Mesendoderm (in vitro differentiated cells): ENCODE measurements around the gene CC2D2A.
A peak's percentile ranks its signal among the peaks of the same experiment; 100 is the strongest.

Experiments
- DNase-seq: peaks from one replicate; pipeline ENCODE4 v3.0.0; 2013
- H2AK5ac ChIP-seq: 2 replicates; pipeline ENCODE4 v1.6.1; 2013; ENCODE audit warnings: low read length, inconsistent platforms
- H2BK120ac ChIP-seq: 2 replicates; pipeline ENCODE4 v1.6.1; 2013; ENCODE audit warnings: low read depth, mild to moderate bottlenecking, low read length, moderate library complexity, mixed read lengths
- H2BK15ac ChIP-seq: replicated peaks from 2 replicates; pipeline ENCODE4 v1.6.1; 2013; ENCODE audit warnings: low read depth, mild to moderate bottlenecking, moderate library complexity
- H2BK5ac ChIP-seq: 2 replicates; pipeline ENCODE4 v1.6.1; 2013; ENCODE audit warnings: low read length, inconsistent platforms
- H3K18ac ChIP-seq: 2 replicates; pipeline ENCODE4 v1.6.1; 2013; ENCODE audit warnings: mild to moderate bottlenecking, low read length, mixed read lengths
- H3K23ac ChIP-seq: one replicate; pipeline ENCODE4 v1.6.1; 2013; ENCODE audit warnings: low read length
- H3K27ac ChIP-seq: 2 replicates; pipeline ENCODE4 v1.5.1; 2013; ENCODE audit warnings: low read depth, mild to moderate bottlenecking, inconsistent platforms, low read length, moderate library complexity
- H3K27me3 ChIP-seq: 2 replicates; pipeline ENCODE4 v1.6.1; 2013; ENCODE audit warnings: low read length, control low read depth, mild to moderate bottlenecking, inconsistent platforms; ENCODE audit not compliant: insufficient read depth, poor library complexity
- H3K36me3 ChIP-seq: 2 replicates; pipeline ENCODE4 v1.6.1; 2013; ENCODE audit warnings: low read length, inconsistent platforms; ENCODE audit not compliant: control insufficient read depth, insufficient read depth
- H3K4ac ChIP-seq: one replicate; pipeline ENCODE4 v1.6.1; 2013; ENCODE audit warnings: low read depth, mild to moderate bottlenecking, low read length, moderate library complexity
- H3K4me1 ChIP-seq: 2 replicates; pipeline ENCODE4 v1.6.1; 2013; ENCODE audit warnings: low read depth, low read length, inconsistent platforms; ENCODE audit not compliant: control insufficient read depth
- H3K4me2 ChIP-seq: 2 replicates; pipeline ENCODE4 v1.6.1; 2013; ENCODE audit warnings: low read length
- H3K4me3 ChIP-seq: 2 replicates; pipeline ENCODE4 v1.5.1; 2013; ENCODE audit warnings: mild to moderate bottlenecking, low read length
- H3K56ac ChIP-seq: one replicate; pipeline ENCODE4 v1.6.1; 2013; ENCODE audit warnings: low read length
- H3K79me1 ChIP-seq: 2 replicates; pipeline ENCODE4 v1.6.1; 2013; ENCODE audit warnings: low read length, inconsistent platforms
- H3K79me2 ChIP-seq: 2 replicates; pipeline ENCODE4 v1.6.1; 2013; ENCODE audit warnings: mild to moderate bottlenecking, low read length; ENCODE audit not compliant: control insufficient read depth, insufficient read depth
- H3K9ac ChIP-seq: 2 replicates; pipeline ENCODE4 v1.6.1; 2013; ENCODE audit warnings: low read length, inconsistent platforms
- H4K5ac ChIP-seq: one replicate; pipeline ENCODE4 v1.6.1; 2013; ENCODE audit warnings: low read length
- H4K8ac ChIP-seq: one replicate; pipeline ENCODE4 v1.6.1; 2013; ENCODE audit warnings: low read depth, mild to moderate bottlenecking, control low read depth, low read length, moderate library complexity
- WGBS: extraction: QIAGEN DNeasy Blood & Tissue Kit; methylation state at CpG from one replicate; pipeline ENCODE4 v1.1.7; 2013; ENCODE audit warnings: low lambda C conversion rate, missing lambda C conversion rate; ENCODE audit not compliant: insufficient coverage; ENCODE audit errors: extremely low coverage; 5-methylcytosine and 5-hydroxymethylcytosine counted together

CC2D2A gene

GRCh38 chr4:15545371-15545770 lies 75.7 kb downstream of the CC2D2A start:
- Histone ChIP-seq H3K79me2 (no peaks in the 10 kb centered on the region), H2BK120ac (no peak overlapping the region), H3K18ac (no peak overlapping the region), H4K5ac (no peak overlapping the region), H3K4me1 (no peaks in the 10 kb centered on the region), H3K4me2 (no peak overlapping the region), H3K56ac (no peak overlapping the region), H3K79me1 (no peaks in the 10 kb centered on the region), H3K4me3 (no peak overlapping the region), H3K4ac (no peak overlapping the region), H3K27me3 (no peaks in the 10 kb centered on the region), H3K23ac (no peak overlapping the region), H3K27ac (no peak overlapping the region), H2BK5ac (no peak overlapping the region), H3K9ac (no peak overlapping the region), H3K36me3 (no peaks in the 10 kb centered on the region), H2AK5ac (no peak overlapping the region), H4K8ac (no peak overlapping the region), H2BK15ac (no peak overlapping the region)
- no peak for DNase-seq
- WGBS: no CpG with 5 or more reads among the region's 2 CpGs

GRCh38 chr4:15547392-15547791 lies 77.7 kb downstream of the CC2D2A start:
- WGBS: 100% methylated on average over 1 of the region's 3 CpGs

GRCh38 chr4:15550491-15550890 lies 80.8 kb downstream of the CC2D2A start:
- Histone ChIP-seq H2BK120ac (no peak overlapping the region), H2AK5ac (no peak overlapping the region), H3K23ac (no peak overlapping the region), H3K4me2 (no peak overlapping the region), H3K27me3 (no peaks in the 10 kb centered on the region), H2BK5ac (no peak overlapping the region), H3K4me1 (no peaks in the 10 kb centered on the region), H2BK15ac (no peak overlapping the region), H3K79me1 (no peaks in the 10 kb centered on the region), H3K18ac (no peak overlapping the region), H3K36me3 (no peaks in the 10 kb centered on the region), H4K5ac (no peak overlapping the region), H3K4ac (no peak overlapping the region), H3K79me2 (no peaks in the 10 kb centered on the region), H3K27ac (no peak overlapping the region), H4K8ac (no peak overlapping the region), H3K4me3 (no peak overlapping the region), H3K9ac (no peak overlapping the region), H3K56ac (no peak overlapping the region)
- peak; percentile 23 for DNase-seq
- no CpG with 5 or more reads among the region's 3 CpGs for WGBS

More at GRCh38 chr4:15547392-15547791, 77.7 kb downstream of the CC2D2A start:
- no peaks in the 10 kb centered on the region for H3K79me1 ChIP-seq
- H3K9ac ChIP-seq: no peak overlapping the region
- no peak overlapping the region for H3K4ac ChIP-seq
- no peak for DNase-seq
- no peak overlapping the region for H3K27ac ChIP-seq
- H3K56ac ChIP-seq: no peak overlapping the region
- no peak overlapping the region for H3K23ac ChIP-seq
- H3K18ac ChIP-seq: no peak overlapping the region
- no peaks in the 10 kb centered on the region for H3K4me1 ChIP-seq
- no peak overlapping the region for H4K8ac ChIP-seq
- H2BK15ac ChIP-seq: no peak overlapping the region
- H3K4me2 ChIP-seq: no peak overlapping the region
- H2AK5ac ChIP-seq: no peak overlapping the region
- no peak overlapping the region for H2BK120ac ChIP-seq
- no peak overlapping the region for H2BK5ac ChIP-seq
- H3K4me3 ChIP-seq: no peak overlapping the region
- H3K27me3 ChIP-seq: no peaks in the 10 kb centered on the region
- no peaks in the 10 kb centered on the region for H3K79me2 ChIP-seq
- no peak overlapping the region for H4K5ac ChIP-seq
- no peaks in the 10 kb centered on the region for H3K36me3 ChIP-seq

- Histone ChIP-seq H2AK5ac (no peak overlapping the region), H3K27ac (no peak overlapping the region), H3K4ac (no peak overlapping the region), H3K79me1 (no peaks in the 10 kb centered on the region), H3K4me1 (no peaks in the 10 kb centered on the region), H4K8ac (no peak overlapping the region), H3K18ac (no peak overlapping the region), H3K4me2 (no peak overlapping the region), H3K79me2 (no peaks in the 10 kb centered on the region), H3K9ac (no peak overlapping the region), H3K4me3 (no peak overlapping the region), H2BK120ac (no peak overlapping the region), H3K23ac (no peak overlapping the region), H3K27me3 (no peaks in the 10 kb centered on the region), H3K56ac (no peak overlapping the region), H3K36me3 (no peaks in the 10 kb centered on the region), H2BK5ac (no peak overlapping the region), H2BK15ac (no peak overlapping the region), H4K5ac (no peak overlapping the region)
- DNase-seq: no peak
- no CpG with 5 or more reads among the region's 5 CpGs for WGBS
Measured at GRCh38 chr4:15551740-15552446, 82.2 kb downstream of the CC2D2A start.

- no peak overlapping the region for H2BK15ac ChIP-seq
- no peak overlapping the region for H3K27ac ChIP-seq
- no peak for DNase-seq
- no peaks in the 10 kb centered on the region for H3K36me3 ChIP-seq
- no peak overlapping the region for H3K4me2 ChIP-seq
- H2BK120ac ChIP-seq: no peak overlapping the region
- H3K4me3 ChIP-seq: no peak overlapping the region
- no peak overlapping the region for H4K8ac ChIP-seq
- no peaks in the 10 kb centered on the region for H3K79me2 ChIP-seq
- WGBS: no CpG with 5 or more reads among the region's 6 CpGs
- no peaks in the 10 kb centered on the region for H3K79me1 ChIP-seq
- H2BK5ac ChIP-seq: no peak overlapping the region
- no peak overlapping the region for H4K5ac ChIP-seq
- no peak overlapping the region for H3K23ac ChIP-seq
- no peak overlapping the region for H3K18ac ChIP-seq
- H3K9ac ChIP-seq: no peak overlapping the region
- no peak overlapping the region for H3K4ac ChIP-seq
- H2AK5ac ChIP-seq: no peak overlapping the region
- no peaks in the 10 kb centered on the region for H3K4me1 ChIP-seq
- H3K56ac ChIP-seq: no peak overlapping the region
- H3K27me3 ChIP-seq: no peaks in the 10 kb centered on the region
Measured at GRCh38 chr4:15552557-15553362, 83.1 kb downstream of the CC2D2A start.
